ENCODE measurements around the gene ASPA.
A peak's percentile ranks its signal among the peaks of the same experiment; 100 is the strongest.
"Not testable (repeated sequence)": the region's sequence is repeated elsewhere in the genome, so short reads cannot be mapped to it uniquely, and the experiment has no call there.

ASPA gene

DNA sequence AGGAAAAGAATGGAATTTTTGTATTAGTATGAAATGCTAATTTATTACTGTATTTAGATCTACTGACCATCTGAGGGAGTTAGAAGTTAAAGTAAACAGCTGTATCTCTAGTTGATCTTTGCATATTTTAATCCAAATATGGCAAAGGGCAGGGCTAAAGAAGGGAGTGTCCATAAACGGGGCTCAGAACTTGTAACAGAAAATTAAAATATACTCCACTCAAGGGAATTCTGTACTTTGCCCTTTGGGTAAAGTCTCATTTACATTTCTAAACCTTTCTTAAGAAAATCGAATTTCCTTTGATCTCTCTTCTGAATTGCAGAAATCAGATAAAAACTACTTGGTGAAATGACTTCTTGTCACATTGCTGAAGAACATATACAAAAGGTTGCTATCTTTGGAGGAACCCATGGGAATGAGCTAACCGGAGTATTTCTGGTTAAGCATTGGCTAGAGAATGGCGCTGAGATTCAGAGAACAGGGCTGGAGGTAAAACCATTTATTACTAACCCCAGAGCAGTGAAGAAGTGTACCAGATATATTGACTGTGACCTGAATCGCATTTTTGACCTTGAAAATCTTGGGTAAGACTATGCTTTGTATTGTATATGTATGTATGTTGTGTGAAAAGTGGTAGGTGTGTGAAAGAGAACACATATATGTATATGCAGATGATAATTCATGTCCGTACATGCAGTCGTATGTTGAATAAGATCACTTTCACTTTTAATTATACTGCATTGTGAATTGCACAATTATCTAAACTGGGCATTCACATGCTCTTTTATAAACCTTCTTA, at the start of gene ASPA:
Gene ASPA (plus strand): TSS at position 186 of the 799 bp plus-strand sequence. CDS start 163 bp downstream, at position 349.
- TF ChIP-seq CTCF (IDR thresholded peaks at IDR 0.05) (no peak), ZFX (IDR thresholded peaks at IDR 0.05; ENCODE audit: borderline replicate concordance) (no peak)
- peak within 1 kb of the TSS; percentile 49 for H3K27ac ChIP-seq

DNA sequence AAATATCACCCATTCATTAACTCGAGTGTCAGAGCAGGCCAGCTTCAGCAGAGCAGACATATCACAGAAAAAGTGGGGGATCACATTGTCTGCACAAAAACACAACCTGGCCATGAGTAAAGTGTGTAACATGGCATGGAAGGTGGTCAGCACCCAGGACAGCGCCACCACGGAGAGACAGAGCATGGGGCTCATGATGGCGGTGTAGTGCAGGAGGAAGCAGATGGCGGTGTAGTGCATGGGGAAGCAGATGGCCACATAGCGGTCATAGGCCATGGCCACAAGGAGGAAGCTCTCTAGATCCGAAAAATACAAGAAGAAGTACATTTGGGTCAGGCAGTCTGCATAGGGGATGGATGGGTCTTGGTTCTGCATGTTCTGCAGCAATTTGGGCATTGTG, 42.6 kb upstream of the ASPA start:
- not testable (repeated sequence) for H3K27ac ChIP-seq

GRCh38 chr17:3433741-3434140, 42.1 kb upstream of the ASPA start, which contains the start of gene OR1E2:
TSS of gene OR1E2 (minus strand) at chr17:3433841. CDS start at chr17:3433841, 0 bp downstream.
- no peak within 1 kb of the TSS for H3K27ac ChIP-seq
- TF ChIP-seq ZFX (IDR thresholded peaks at IDR 0.05; ENCODE audit: borderline replicate concordance): no peak
- TF ChIP-seq CTCF (IDR thresholded peaks at IDR 0.05): no peak

DNA sequence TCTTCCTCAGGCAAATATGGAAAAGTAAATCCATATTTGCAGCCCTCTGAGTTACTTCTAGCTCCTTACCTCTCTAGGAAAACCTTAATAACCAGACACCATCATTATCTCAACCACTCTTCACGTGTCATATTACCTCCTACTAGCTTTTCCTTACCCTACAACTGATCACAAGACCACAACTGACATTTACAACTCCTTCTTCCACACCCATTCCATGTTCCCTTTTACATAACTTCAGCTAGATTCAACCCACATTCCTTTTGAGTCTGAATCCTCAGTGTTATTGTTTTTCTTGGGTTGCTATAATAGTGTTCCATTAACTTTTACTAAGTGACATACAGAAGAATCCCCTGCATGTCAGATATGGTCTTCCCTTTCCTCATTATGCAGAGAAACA, 37.4 kb upstream of the ASPA start:
- no peak overlapping the region for H3K27ac ChIP-seq
- no peak for TF ChIP-seq ZFX (IDR thresholded peaks at IDR 0.05; ENCODE audit: borderline replicate concordance)
- no peak for TF ChIP-seq CTCF (IDR thresholded peaks at IDR 0.05)

DNA sequence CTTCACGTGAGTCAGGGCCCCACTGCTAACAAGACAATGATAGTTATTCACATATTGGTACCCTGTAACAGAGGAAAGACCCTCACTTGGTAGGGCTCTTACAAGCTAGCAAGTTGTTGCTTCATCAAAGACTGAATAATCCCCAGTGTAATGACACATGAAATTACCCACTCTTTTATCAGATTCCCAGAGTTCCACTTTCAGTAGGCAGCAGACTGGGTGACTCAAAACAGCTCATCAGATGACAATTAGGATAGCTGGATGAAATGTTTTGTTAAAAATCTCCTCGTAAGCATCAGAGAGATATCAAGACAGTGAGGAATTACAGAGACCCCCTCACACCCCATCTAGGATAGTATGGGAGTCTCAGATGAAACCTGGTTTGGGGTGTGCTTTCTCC, 35.3 kb upstream of the ASPA start:
- TF ChIP-seq CTCF (IDR thresholded peaks at IDR 0.05): no peak
- TF ChIP-seq ZFX (IDR thresholded peaks at IDR 0.05; ENCODE audit: borderline replicate concordance): no peak
- H3K27ac ChIP-seq: no peak overlapping the region

- H3K27ac ChIP-seq: peak overlapping the region; percentile 40
- TF ChIP-seq CTCF (IDR thresholded peaks at IDR 0.05) (peak; percentile 69), ZFX (IDR thresholded peaks at IDR 0.05; ENCODE audit: borderline replicate concordance) (no peak)
These were observed 28.2 kb upstream of the ASPA start for GRCh38 chr17:3447625-3448024.

- peak overlapping the region; percentile 40 for H3K27ac ChIP-seq
- no peak for TF ChIP-seq ZFX (IDR thresholded peaks at IDR 0.05; ENCODE audit: borderline replicate concordance)
- peak; percentile 27; the same call in 1 of the 2 replicates for TF ChIP-seq CTCF (IDR thresholded peaks at IDR 0.05)
These were observed 27.6 kb upstream of the ASPA start for GRCh38 chr17:3448059-3448665.

- not testable (repeated sequence) for H3K27ac ChIP-seq
These were observed 9.4 kb upstream of the ASPA start for GRCh38 chr17:3466355-3466754.
